CD14-positive monocyte (primary cell): ENCODE data around the gene DPP6. TPM values are rescaled to one million over a fixed set of nuclear protein-coding genes. Genes with fewer than 3 reads are reported as not detected.
A peak's percentile ranks its signal among the peaks of the same experiment; 100 is the strongest.
"Not testable (repeated sequence)": the region's sequence is repeated elsewhere in the genome, so short reads cannot be mapped to it uniquely, and the experiment has no call there.

ENCODE experiments used
- DNase-seq, 3 donors: peaks; one replicate each; pipeline ENCODE4 v3.0.0-alpha.2; 2011 to 2022
- H2AFZ ChIP-seq: 2 replicates; pipeline ENCODE4 v1.6.0; 2012; ENCODE audit warnings: mild to moderate bottlenecking, low read depth, low read length, inconsistent platforms; ENCODE audit not compliant: insufficient read depth, poor library complexity, severe bottlenecking
- H3K27ac ChIP-seq, 2 donors: 1 replicate in 1 of 2; 2 replicates in 1 of 2; pipeline ENCODE4 v1.5.1; 2012 to 2013; ENCODE audit warnings: low read length in 2 of 2, control low read depth in 1 of 2, inconsistent platforms in 1 of 2, low read depth in 1 of 2, mild to moderate bottlenecking in 1 of 2
- H3K27me3 ChIP-seq, 2 donors: one replicate each; pipeline versions ENCODE4 v1.6.0 to v1.6.1; 2011 to 2013; ENCODE audit warnings: low read length in 2 of 2; ENCODE audit not compliant: control insufficient read depth in 2 of 2, insufficient read depth in 2 of 2
- H3K36me3 ChIP-seq, 2 donors: replicated peaks in 1 of 2; 1 replicate in 1 of 2; 2 replicates in 1 of 2; pipeline versions ENCODE4 v1.5.1 to v1.6.1; 2012 to 2013; ENCODE audit warnings: low read length in 2 of 2, control low read depth in 1 of 2, inconsistent platforms in 1 of 2, mild to moderate bottlenecking in 1 of 2; ENCODE audit not compliant: insufficient read depth in 2 of 2, control insufficient read depth in 1 of 2
- H3K4me1 ChIP-seq, 2 donors: 1 replicate in 1 of 2; 2 replicates in 1 of 2; pipeline versions ENCODE4 v1.5.1 to v1.6.1; 2012 to 2013; ENCODE audit warnings: low read length in 2 of 2, control low read depth in 1 of 2, inconsistent platforms in 1 of 2, mild to moderate bottlenecking in 1 of 2, moderate library complexity in 1 of 2; ENCODE audit not compliant: insufficient read depth in 2 of 2, control insufficient read depth in 1 of 2
- H3K4me2 ChIP-seq: replicated peaks from 2 replicates; pipeline ENCODE3; 2012; ENCODE audit warnings: low read length, moderate library complexity, mild to moderate bottlenecking; ENCODE audit not compliant: poor library complexity, severe bottlenecking; ENCODE audit errors: extremely low read depth
- H3K4me3 ChIP-seq, 3 experiments: fragments of 200-600 bp in 1 of 3; sonication (generic) in 1 of 3; replicated peaks in 1 of 3; 1 replicate in 2 of 3; 2 replicates in 1 of 3; pipeline ENCODE4 v1.5.1; 2011 to 2013; ENCODE audit warnings: low read length in 3 of 3, mild to moderate bottlenecking in 3 of 3, control low read depth in 2 of 3, low read depth in 2 of 3, inconsistent platforms in 1 of 3, moderate library complexity in 1 of 3
- H3K79me2 ChIP-seq: 2 replicates; pipeline ENCODE4 v1.6.0; 2012; ENCODE audit warnings: mild to moderate bottlenecking, control low read depth, inconsistent platforms, low read length, moderate library complexity; ENCODE audit not compliant: insufficient read depth
- H3K9ac ChIP-seq: 2 replicates; pipeline ENCODE4 v1.6.0; 2017; ENCODE audit warnings: low read length, mild to moderate bottlenecking; ENCODE audit not compliant: insufficient read depth, poor library complexity, severe bottlenecking
- H3K9me3 ChIP-seq, 2 donors: replicated peaks in 1 of 2; 1 replicate in 1 of 2; 2 replicates in 1 of 2; pipeline versions ENCODE4 v1.5.1 to v1.6.1; 2012 to 2013; ENCODE audit warnings: low read length in 2 of 2, control low read depth in 1 of 2; ENCODE audit not compliant: control insufficient read depth in 1 of 2, insufficient read depth in 1 of 2
- H4K20me1 ChIP-seq: 2 replicates; pipeline ENCODE4 v1.6.0; 2012; ENCODE audit warnings: mild to moderate bottlenecking, low read length, control low read depth, moderate library complexity; ENCODE audit not compliant: insufficient read depth
- H3K27ac Mint-ChIP-seq, 7 donors: one replicate each; pipeline ENCODE4 v1.8.0; 2020; ENCODE audit warnings: mild to moderate bottlenecking in 7 of 7, mixed read lengths in 7 of 7, moderate library complexity in 6 of 7, inconsistent platforms in 2 of 7
- H3K27me3 Mint-ChIP-seq, 3 donors: one replicate each; pipeline ENCODE4 v1.8.0; 2021 to 2022; ENCODE audit warnings: low read depth in 3 of 3, mild to moderate bottlenecking in 3 of 3, mixed read lengths in 3 of 3, moderate library complexity in 3 of 3, inconsistent platforms in 1 of 3
- H3K36me3 Mint-ChIP-seq, 2 donors: one replicate each; pipeline ENCODE4 v1.8.0; 2020; ENCODE audit warnings: mixed read lengths in 2 of 2, inconsistent platforms in 1 of 2, mild to moderate bottlenecking in 1 of 2
- H3K4me1 Mint-ChIP-seq: one replicate; pipeline ENCODE4 v1.8.0; 2020; ENCODE audit warnings: mild to moderate bottlenecking, mixed read lengths
- H3K4me3 Mint-ChIP-seq, 2 donors: one replicate each; pipeline ENCODE4 v1.8.0; 2020; ENCODE audit warnings: mild to moderate bottlenecking in 2 of 2, mixed read lengths in 2 of 2, moderate library complexity in 1 of 2
- H3K9me3 Mint-ChIP-seq, 7 donors: one replicate each; pipeline ENCODE4 v1.8.0; 2020 to 2022; ENCODE audit warnings: mixed read lengths in 7 of 7, mild to moderate bottlenecking in 6 of 7, moderate library complexity in 6 of 7, inconsistent platforms in 2 of 7
- WGBS: methylation state at CpG from one replicate; pipeline ENCODE4 v1.1.5; 2013; ENCODE audit warnings: missing lambda C conversion rate; ENCODE audit not compliant: insufficient coverage; 5-methylcytosine and 5-hydroxymethylcytosine counted together
- intact Hi-C, 2 donors: fragments of 100-400 bp; cut with micrococcal nuclease; formaldehyde crosslinking; loops; one replicate each; pipeline versions ENCODE4 v1.15.0 to v1.15.1; 2023
- polyA plus RNA-seq, 3 donors: library from polyadenylated mRNA; depleted of rRNA in 1 of 3; unstranded in 2 of 3; stranded (reverse) in 1 of 3; fragments of 300-500 nt in 2 of 3; fragments of >200 nt in 1 of 3; fragmentation: Illumina TruSeq in 2 of 3; gene quantifications; 1 replicate in 2 of 3; 2 replicates in 1 of 3; pipeline ENCODE4 v1.2.3, GENCODE V29; 2012 to 2021

DPP6 gene
- polyA plus RNA-seq, 3 donors = not detected

DNA sequence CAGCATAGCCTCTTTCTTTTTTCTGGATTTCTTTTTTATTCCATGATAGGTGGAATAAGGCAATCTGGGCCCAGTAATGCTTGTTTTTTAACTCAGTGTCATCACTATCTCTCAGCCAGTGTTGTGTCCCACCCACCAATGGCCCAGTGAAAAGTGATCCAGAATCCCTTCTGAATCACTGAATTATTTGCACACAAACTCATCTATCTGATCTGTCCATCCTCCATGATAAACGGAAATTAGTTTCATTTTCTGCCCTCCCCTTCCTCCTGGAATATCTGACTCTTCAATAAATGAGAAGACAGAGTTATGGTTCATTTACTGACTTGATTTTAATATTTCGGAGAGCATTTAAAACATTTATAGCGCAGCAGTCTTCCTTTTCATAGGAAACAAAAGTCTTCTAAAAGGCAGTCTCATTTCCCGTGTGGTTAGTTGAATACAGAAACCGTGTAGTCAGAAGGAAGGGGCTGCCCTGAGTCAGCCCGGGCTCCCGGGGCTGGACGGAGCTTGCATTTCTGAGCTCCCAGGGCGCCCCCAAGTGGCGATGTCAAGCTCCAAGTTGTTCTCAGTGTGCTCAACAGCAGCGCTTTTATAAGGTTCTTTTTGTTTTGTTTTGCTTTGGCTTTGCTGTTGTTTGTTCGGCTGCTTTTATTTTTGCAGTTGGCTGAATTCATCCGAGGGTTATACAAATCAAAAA, 12.6 kb upstream of the DPP6 start:
- H3K4me3 ChIP-seq, H3K27me3 Mint-ChIP-seq, H3K36me3 ChIP-seq, H3K9me3 ChIP-seq, H3K27me3 ChIP-seq, H3K4me3 Mint-ChIP-seq, H3K36me3 Mint-ChIP-seq, DNase-seq, intact Hi-C loops, H3K4me2 ChIP-seq, H3K27ac Mint-ChIP-seq, H3K9me3 Mint-ChIP-seq, H3K27ac ChIP-seq, H3K9ac ChIP-seq, H3K4me1 ChIP-seq, H2AFZ ChIP-seq, H3K79me2 ChIP-seq, H4K20me1 ChIP-seq, H3K4me1 Mint-ChIP-seq: not testable (repeated sequence)
- no CpG with 5 or more reads among the region's 13 CpGs for WGBS

GRCh38 chr7:154050394-154050793, 1.8 kb upstream of the DPP6 start:
- H2AFZ ChIP-seq, H3K36me3 ChIP-seq, H3K27me3 ChIP-seq, H3K27ac ChIP-seq, H3K4me3 ChIP-seq, H3K4me2 ChIP-seq, H3K4me1 Mint-ChIP-seq, H3K4me1 ChIP-seq, H3K9me3 Mint-ChIP-seq, H3K27ac Mint-ChIP-seq, intact Hi-C loops, H3K4me3 Mint-ChIP-seq, H3K79me2 ChIP-seq, DNase-seq, H4K20me1 ChIP-seq, H3K9me3 ChIP-seq, H3K36me3 Mint-ChIP-seq, H3K9ac ChIP-seq: not testable (repeated sequence)
- H3K27me3 Mint-ChIP-seq = peaks cover 6 to 30% (median 16%) of the 10 kb centered on the region in 3 donors
- no CpG with 5 or more reads among the region's 5 CpGs for WGBS

DNA sequence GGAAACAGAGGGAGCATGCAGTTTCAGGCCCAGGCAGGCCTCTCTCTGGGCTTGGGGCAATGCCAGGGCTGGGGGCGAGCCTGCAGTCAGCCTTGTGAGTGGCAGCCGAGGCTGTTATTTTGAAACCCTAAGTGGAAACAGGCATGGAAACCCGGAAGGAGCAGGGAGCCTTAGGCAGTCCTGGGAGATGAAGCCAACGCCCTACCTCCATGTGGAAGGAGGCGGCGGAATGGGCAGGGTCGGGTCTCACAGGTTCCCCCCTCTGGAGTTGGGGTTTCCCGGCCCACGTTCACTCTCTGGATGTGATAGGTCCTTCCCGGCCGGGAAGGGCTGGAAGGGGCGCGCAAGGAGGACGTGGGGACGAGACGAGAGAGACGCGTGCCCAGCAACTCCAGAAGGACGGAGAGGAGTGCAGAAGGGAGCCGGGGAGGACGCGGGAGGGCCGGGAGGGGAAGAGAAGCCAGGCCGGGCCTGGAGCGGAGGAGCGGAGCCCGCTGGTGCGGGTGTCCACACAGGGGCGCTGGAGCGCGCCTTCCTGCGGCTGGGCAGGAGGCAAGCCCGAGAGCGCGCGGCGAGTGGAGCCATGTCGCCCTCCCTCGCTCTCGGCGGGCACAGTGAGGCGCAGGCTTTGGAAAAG, 1.1 kb upstream of the DPP6 start:
- H3K27ac ChIP-seq, H3K4me1 Mint-ChIP-seq, H3K79me2 ChIP-seq, H3K4me3 ChIP-seq, H3K36me3 ChIP-seq, H2AFZ ChIP-seq, H3K9me3 Mint-ChIP-seq, DNase-seq, H3K9ac ChIP-seq, intact Hi-C loops, H3K4me2 ChIP-seq, H3K27ac Mint-ChIP-seq, H3K36me3 Mint-ChIP-seq, H4K20me1 ChIP-seq, H3K4me3 Mint-ChIP-seq, H3K27me3 ChIP-seq, H3K4me1 ChIP-seq, H3K9me3 ChIP-seq: not testable (repeated sequence)
- 21% methylated on average over 5 of the region's 42 CpGs for WGBS
- H3K27me3 Mint-ChIP-seq = peaks cover 6 to 30% (median 16%) of the 10 kb centered on the region in 3 donors

DNA sequence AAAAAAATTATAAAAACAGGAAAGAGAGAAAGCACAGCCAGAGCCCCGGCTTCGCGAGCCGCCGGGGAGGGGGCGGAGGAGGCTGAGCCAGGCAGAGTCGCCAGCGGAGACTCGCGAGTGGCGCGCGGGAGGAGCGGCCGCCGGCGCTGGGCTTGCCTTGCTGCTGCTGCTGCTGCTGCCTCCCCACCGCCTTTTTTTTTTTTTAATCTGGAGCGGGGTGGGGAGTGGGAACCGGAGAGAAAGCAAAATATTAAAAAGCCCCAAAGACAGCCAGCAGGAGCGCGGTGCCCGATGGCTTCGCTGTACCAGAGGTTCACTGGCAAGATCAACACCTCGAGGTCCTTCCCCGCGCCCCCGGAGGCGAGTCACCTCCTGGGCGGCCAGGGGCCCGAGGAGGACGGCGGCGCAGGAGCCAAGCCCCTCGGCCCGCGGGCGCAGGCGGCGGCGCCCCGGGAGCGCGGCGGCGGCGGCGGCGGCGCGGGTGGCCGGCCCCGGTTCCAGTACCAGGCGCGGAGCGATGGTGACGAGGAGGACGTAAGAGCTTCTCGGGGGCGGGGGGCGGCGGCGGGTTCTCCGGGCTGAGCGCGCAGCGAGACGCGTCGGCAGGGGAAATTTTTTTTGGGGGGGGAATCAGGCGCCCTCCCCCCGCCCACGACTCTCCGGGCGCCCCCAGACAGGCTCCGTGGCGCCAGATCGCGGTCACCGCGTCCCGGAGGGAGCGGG, 493 bp downstream of the DPP6 start:
- H4K20me1 ChIP-seq, H3K79me2 ChIP-seq, H3K4me2 ChIP-seq, H3K27ac ChIP-seq, H3K4me1 ChIP-seq, H3K27me3 ChIP-seq, H3K9me3 Mint-ChIP-seq, H3K9ac ChIP-seq, H3K27ac Mint-ChIP-seq, H3K4me1 Mint-ChIP-seq, H3K36me3 ChIP-seq, H3K36me3 Mint-ChIP-seq, H3K9me3 ChIP-seq, DNase-seq, H3K4me3 ChIP-seq, intact Hi-C loops, H2AFZ ChIP-seq: not testable (repeated sequence)
- WGBS = 1% methylated on average over 38 of the region's 83 CpGs
- Mint-ChIP-seq H3K27me3 (peaks cover 6 to 30% (median 16%) of the 10 kb centered on the region in 3 donors), H3K4me3 (peak overlapping the region in 1 of 2 donors; percentile 42)
